NCI-H1436 (cell line): Measurements from ENCODE around the gene PIK3C3.
"Not testable (repeated sequence)": the region's sequence is repeated elsewhere in the genome, so short reads cannot be mapped to it uniquely, and the experiment has no call there.

Experiments used
- DNase-seq: peaks from one replicate; lab custom pipeline; 2025; lab: John Stamatoyannopoulos, UW

Gene PIK3C3

DNA sequence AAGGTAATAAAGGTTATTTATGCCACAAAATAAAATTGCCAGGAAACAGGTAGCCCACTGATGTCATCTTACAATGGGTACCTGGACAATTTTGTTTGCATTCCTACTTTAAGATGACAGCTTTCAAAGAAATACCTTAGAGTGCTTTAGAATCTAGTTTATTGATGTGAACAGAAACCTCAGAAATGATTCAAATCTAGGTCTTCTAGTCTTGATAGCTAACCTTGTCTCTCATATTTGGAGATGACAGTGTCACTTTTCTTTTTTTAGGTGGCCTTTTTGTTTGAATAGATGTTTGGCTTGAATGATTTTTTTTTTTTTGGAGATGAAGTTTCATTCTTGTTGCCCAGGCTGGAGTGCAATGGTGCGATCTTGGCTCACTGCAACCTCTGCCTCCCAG lies 69.1 kb downstream of the PIK3C3 start:
- no peak for DNase-seq

- DNase-seq, result no peak
These were observed 70.5 kb downstream of the PIK3C3 start for GRCh38 chr18:42025491-42025890.

GRCh38 chr18:42025974-42026625 lies 71.1 kb downstream of the PIK3C3 start:
- no peak for DNase-seq

DNA sequence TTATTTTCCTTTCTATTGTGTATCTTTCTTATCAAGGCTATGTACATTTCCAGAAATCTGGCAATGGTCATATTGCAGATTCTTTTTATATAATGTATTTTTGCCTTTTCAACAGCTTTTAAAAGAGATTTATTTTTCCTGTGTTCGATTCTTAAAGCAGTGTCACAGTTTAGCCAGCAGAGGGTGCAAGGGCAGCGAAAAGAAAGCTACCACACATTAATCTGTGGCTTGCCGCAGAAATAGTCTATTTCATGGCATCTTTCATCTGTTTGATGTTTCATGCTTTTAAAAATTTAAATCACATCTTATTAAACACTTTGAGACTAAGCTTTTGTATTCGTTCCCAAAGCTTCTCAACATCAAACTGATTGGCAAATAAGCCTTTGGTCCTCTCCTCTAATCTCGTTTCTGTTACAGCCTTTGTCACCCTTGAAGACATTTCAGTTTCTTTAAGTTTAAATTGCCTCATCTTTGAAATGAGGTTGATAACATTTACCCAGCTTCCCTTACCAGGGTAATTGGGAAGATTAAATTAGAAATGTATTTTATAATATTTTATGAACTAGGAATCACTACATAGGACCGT lies 73.3 kb downstream of the PIK3C3 start:
- DNase-seq, result no peak

GRCh38 chr18:42029092-42029491 lies 74.1 kb downstream of the PIK3C3 start:
- DNase-seq, result no peak

DNA sequence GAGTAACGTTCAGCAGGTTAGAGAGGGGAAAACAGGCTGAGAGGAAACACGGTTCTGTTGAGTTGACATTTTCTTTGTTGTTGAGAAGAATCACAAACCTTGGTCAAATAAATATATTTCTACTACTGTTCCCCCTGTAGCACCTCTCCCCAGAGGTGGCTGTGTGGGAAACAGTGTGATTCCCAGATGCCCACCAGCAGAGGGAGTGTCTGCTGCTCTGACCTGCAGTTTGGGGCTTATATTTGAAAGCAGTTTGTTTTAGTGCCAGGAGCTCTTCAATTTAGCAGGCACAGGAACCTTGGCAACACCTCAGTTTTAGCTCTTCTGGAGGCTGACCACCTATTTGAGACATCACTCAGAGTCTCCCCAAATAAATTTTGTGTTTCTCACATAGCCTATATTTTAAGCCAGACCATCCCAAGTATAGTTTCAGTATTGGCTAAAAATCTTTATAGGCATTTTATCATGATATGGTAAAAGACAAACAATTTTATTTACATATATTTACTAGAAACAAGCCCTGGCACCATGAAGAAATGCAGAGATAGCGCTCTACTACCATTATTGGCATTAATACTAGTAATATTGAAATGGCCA lies 75.7 kb downstream of the PIK3C3 start:
- DNase-seq, result no peak

DNA sequence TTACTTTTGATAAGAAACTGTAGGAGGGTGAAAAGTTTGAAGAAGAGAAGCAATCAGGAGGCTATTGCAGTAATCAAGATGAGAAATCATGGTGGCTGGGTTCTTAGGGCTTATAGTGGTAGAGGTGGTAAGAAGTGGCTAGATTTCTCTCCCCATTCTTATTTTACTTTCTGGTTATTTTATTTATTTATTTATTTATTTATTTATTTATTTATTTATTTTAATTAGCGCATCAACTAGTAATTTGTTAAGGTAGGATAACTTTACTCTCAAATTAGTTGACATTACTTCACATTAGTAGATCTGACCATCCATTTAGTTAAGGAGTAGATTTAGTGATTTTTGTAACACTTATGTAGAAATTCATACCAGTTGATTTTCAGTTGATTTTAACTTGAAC lies 77.4 kb downstream of the PIK3C3 start:
- no peak for DNase-seq

DNA sequence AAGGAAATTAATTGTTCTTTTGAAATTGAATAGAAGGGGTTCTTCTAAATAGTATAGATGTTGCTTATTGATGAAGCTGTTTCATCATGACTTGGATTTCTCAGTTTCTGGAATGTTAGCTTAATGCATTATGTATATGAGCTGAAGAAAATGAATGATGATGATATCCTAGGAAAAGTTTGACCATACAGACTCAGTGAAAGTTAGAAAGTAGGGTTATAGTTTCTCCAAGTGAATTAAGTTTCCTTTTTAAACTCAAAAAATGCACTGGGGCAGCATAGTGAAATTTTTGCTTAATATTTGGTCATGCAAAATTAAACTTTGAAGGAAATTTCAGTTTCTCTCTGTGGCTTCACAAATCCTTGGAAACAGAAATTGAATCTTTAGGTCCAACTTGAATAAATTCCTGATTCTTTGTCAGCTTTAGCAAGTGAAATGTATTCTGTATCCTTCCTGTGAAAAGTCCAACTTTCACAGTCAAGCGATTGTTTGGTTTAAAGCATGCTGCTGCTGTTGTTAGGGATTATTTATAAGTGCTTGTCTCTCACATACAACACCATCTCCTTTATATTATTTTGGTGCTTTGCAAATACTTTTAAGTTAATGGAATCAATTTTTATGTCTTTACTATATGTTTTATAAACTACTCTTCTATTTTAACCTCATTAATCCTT lies 78.2 kb downstream of the PIK3C3 start:
- no peak for DNase-seq

DNA sequence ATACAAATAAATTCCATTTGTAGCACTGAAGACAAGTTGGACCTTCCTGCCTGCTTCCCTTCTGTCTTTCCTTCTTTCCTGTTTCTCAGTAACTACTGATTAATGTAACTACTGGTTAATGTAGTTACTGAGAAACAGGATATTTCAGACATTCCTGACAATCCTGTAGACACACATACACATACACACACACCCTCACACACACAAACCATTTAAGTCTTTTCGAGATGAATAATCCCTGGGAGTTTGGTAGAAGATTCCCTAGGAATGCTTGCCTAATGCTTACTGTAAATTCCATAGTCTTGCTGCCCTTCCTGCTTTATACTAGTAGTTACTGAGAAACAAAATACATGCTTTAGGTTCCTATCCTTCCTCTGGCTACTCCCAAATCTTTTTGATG lies 83.9 kb downstream of the PIK3C3 start:
- DNase-seq, result no peak

DNA sequence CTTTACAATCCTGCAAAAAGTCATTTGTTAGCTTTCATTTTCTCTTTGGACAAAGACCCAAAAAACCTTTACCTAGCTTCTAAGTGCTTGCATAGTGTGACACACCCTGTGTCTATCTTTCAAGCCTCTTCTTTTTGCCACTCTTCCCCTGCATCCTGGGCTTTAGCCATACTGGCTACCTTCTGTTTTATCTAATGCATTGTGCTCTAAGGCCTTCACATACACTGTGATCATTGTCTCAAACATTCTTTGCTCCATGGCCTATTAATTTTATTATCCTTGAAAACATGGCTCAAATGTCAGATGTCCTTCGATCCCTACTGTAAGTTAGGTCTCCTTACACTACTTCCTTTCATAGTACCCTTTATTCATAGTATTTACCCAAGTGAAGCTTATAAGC lies 84.4 kb downstream of the PIK3C3 start:
- no peak for DNase-seq

- no peak for DNase-seq
These were observed 86.8 kb downstream of the PIK3C3 start for GRCh38 chr18:42041793-42042192.

DNA sequence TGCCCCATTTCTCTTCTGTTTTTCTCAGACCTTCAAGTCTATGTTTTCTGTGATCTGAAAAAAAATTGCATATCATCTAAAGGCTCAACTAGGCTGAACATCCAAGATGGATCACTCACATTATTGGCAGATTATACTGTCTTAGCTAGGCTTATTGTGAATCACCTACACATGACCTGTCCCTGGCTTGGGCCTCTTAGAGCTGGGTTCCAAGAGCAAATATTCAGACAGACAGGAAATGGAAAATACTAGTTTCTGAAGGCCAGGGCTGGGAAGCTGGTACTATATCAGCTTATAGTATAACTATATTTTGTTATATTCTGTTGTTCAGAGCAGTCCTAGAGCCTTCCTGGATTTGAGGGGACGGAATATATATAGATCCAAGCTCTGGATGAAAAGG lies 90.3 kb downstream of the PIK3C3 start:
- DNase-seq, result no peak

- no peak for DNase-seq
These were observed 92.7 kb downstream of the PIK3C3 start for GRCh38 chr18:42047721-42048120.

DNA sequence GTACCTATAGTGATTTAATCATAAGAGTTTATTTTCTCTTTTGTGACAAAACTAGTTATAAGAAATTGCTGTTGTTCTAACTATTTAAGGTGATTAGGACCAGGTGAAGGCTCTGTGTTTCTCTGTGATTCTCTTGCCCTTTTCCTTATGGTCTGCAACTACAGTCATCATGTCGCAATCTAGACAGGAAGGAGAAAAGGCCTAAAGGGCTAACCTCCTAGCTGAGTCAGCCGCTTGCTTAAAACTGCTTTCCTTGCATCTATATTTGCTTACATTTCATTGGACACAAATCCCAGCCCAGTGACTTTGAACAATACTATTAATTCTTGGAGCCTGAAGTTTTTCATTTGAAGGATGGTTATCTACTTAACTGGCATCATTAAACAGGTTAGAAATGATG lies 93.1 kb downstream of the PIK3C3 start:
- no peak for DNase-seq

DNA sequence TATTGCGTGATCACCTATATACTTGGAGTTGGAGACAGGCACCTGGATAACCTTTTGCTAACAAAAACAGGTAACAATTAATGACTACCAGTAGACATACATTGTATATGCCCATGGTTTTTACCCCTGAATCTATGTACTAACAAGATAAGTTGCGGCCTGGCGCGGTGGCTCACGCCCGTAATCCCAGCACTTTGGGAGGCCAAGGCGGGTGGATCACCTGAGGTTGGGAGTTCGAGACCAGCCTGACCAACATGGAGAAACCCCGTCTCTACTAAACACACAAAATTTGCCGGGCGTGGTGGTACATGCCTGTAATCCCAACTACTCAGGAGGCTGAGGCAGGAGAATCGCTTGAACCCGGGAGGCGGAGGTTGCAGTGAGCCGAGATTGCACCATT lies 94.5 kb downstream of the PIK3C3 start:
- not testable (repeated sequence) for DNase-seq

DNA sequence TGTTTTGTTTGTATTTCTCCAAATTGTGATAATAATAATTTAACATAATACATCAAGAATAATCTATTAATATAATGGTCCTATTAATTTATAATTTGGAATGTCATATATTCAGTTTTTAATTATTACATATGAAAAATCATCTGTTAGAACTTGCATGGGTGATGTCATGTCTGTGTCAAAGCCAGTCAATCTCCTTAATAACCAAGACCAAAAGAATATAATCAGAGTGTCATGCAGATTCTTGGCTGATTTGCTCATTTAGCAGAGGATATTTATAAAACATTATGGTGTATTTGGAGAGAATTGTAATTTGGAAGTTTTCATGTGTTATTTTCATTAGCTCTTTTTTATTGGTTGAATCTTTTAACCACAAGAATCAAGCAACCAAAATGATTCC lies 96.4 kb downstream of the PIK3C3 start:
- no peak for DNase-seq

GRCh38 chr18:42052122-42052708 lies 97.2 kb downstream of the PIK3C3 start:
- no peak for DNase-seq

DNA sequence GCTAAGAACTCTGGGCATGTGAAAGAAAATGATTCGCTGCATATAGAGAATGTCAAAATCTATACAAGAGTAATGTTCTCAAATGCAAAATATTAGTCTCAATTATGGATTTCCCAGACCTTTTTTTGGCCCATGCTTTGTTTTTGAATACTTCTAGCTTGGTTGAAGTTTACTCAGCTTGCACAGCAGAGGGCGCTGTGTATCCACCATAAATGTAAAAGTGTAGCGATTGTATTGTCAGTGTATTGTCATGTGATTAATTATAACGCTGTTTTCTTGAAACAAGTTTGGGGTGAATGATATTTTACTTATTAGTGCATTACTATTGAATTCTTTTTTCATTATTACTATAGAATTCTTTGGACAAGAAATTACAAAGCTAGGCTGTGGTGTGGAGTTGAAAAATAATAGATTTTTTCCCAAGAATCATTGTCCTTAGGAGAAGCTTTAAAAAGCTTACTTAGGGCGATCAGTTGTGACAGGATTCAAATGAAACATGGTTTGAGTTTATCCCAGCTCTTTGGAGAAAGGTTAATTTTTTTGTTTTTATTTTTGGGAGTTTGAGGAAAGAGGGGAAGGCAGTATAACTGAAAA lies 98.3 kb downstream of the PIK3C3 start:
- DNase-seq, result peak; percentile 58

DNA sequence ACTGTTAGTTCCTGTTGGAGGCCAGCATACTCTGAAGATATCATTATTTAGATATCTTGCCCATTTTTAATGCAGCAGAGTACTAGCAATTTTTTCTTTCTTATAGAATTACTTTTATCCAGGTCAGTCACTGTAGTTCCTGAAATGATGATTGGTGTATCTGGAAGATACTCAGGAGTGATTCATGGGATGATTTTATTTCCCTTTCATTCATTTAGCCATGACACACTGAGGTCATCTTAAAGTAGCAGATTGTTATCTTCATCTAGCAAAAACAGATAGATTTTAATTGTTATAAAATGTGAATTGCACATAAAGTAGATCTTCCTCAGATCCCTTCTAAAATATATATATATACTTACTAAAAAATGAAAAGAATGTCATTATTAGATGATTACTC lies 109.1 kb downstream of the PIK3C3 start:
- no peak for DNase-seq

- no peak for DNase-seq
These were observed 112.5 kb downstream of the PIK3C3 start for GRCh38 chr18:42067518-42067917.

- DNase-seq, result no peak
These were observed 113.0 kb downstream of the PIK3C3 start for GRCh38 chr18:42068030-42068429.

- DNase-seq, result no peak
These were observed 114.0 kb downstream of the PIK3C3 start for GRCh38 chr18:42069036-42069435.
